ENCODE measurements around the gene SLC16A6.
A peak's percentile ranks its signal among the peaks of the same experiment; 100 is the strongest.
"Not testable (repeated sequence)": the region's sequence is repeated elsewhere in the genome, so short reads cannot be mapped to it uniquely, and the experiment has no call there.

The SLC16A6 gene

GRCh38 chr17:68289473-68289872, 1.5 kb downstream of the SLC16A6 start:
- no peak for DNase-seq

GRCh38 chr17:68288804-68289203, 2.1 kb downstream of the SLC16A6 start:
- DNase-seq = peak; percentile 75

- DNase-seq = peak; percentile 76
Measured at GRCh38 chr17:68288375-68288774, 2.6 kb downstream of the SLC16A6 start.

GRCh38 chr17:68281965-68282364, 9.0 kb downstream of the SLC16A6 start:
- DNase-seq = not testable (repeated sequence)

GRCh38 chr17:68277807-68278206, 13.1 kb downstream of the SLC16A6 start:
- DNase-seq = no peak

GRCh38 chr17:68276339-68276738, 14.6 kb downstream of the SLC16A6 start:
- not testable (repeated sequence) for DNase-seq

GRCh38 chr17:68273722-68274121, 17.2 kb downstream of the SLC16A6 start:
- no peak for DNase-seq

GRCh38 chr17:68265833-68266232, 25.1 kb downstream of the SLC16A6 start:
- not testable (repeated sequence) for DNase-seq

- peak; percentile 68 for DNase-seq
Measured at GRCh38 chr17:68263101-68263681, 27.7 kb downstream of the SLC16A6 start.

GRCh38 chr17:68262467-68262866, 28.5 kb downstream of the SLC16A6 start:
- not testable (repeated sequence) for DNase-seq

GRCh38 chr17:68260051-68260762, 30.7 kb downstream of the SLC16A6 start:
- no peak for DNase-seq

- DNase-seq = not testable (repeated sequence)
Measured at GRCh38 chr17:68259648-68259951, 31.3 kb downstream of the SLC16A6 start.

GRCh38 chr17:68258890-68259647, 31.9 kb downstream of the SLC16A6 start:
- peak; percentile 62 for DNase-seq

GRCh38 chr17:68257934-68258333, 33.0 kb downstream of the SLC16A6 start:
- DNase-seq = no peak

- DNase-seq = not testable (repeated sequence)
Measured at GRCh38 chr17:68256701-68257100, 34.2 kb downstream of the SLC16A6 start.

GRCh38 chr17:68255731-68256538, 35.0 kb downstream of the SLC16A6 start:
- peak; percentile 93 for DNase-seq

GRCh38 chr17:68255151-68255550, 35.8 kb downstream of the SLC16A6 start:
- DNase-seq = no peak

- DNase-seq = not testable (repeated sequence)
Measured at GRCh38 chr17:68253426-68253825, 37.5 kb downstream of the SLC16A6 start.

GRCh38 chr17:68249354-68249765, 41.6 kb downstream of the SLC16A6 start:
- peak; percentile 87 for DNase-seq

- DNase-seq = peak; percentile 69
Measured at GRCh38 chr17:68248891-68249290, 42.0 kb downstream of the SLC16A6 start.

GRCh38 chr17:68248199-68248825, 42.6 kb downstream of the SLC16A6 start:
- DNase-seq = peak; percentile 26

GRCh38 chr17:68247445-68248198, 43.3 kb downstream of the SLC16A6 start, which contains the start of gene AMZ2:
Gene AMZ2, plus strand, starts transcription at chr17:68248043. Its CDS starts 2,145 bp downstream, at chr17:68250188.
- peak; percentile 86 for DNase-seq

Data from MV-4-11 (cell line).